Measurements from ENCODE around the gene KCNQ1. TPM values are rescaled to one million over a fixed set of nuclear protein-coding genes. Genes with fewer than 3 reads are reported as not detected.

Gene KCNQ1
- total RNA-seq, 1 donor from 2014 or later = 0.86 TPM

GRCh38 chr11:2550606-2550970 lies 105.8 kb downstream of the KCNQ1 start:
- H3K27me3 Mint-ChIP-seq (ENCODE audit: low read depth) = no peaks in the 10 kb centered on the region
- no peak for DNase-seq (ENCODE audit: low read depth, low spot score)
- H3K9me3 Mint-ChIP-seq = peaks cover 3% of the 10 kb centered on the region
- H3K27ac Mint-ChIP-seq (ENCODE audit: unreplicated experiment) = no peak overlapping the region
- peaks cover 12% of the 10 kb centered on the region for H3K4me1 Mint-ChIP-seq
- TF ChIP-seq, protein P1, sequence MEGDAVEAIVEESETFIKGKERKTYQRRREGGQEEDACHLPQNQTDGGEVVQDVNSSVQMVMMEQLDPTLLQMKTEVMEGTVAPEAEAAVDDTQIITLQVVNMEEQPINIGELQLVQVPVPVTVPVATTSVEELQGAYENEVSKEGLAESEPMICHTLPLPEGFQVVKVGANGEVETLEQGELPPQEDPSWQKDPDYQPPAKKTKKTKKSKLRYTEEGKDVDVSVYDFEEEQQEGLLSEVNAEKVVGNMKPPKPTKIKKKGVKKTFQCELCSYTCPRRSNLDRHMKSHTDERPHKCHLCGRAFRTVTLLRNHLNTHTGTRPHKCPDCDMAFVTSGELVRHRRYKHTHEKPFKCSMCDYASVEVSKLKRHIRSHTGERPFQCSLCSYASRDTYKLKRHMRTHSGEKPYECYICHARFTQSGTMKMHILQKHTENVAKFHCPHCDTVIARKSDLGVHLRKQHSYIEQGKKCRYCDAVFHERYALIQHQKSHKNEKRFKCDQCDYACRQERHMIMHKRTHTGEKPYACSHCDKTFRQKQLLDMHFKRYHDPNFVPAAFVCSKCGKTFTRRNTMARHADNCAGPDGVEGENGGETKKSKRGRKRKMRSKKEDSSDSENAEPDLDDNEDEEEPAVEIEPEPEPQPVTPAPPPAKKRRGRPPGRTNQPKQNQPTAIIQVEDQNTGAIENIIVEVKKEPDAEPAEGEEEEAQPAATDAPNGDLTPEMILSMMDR (conservative IDR thresholded peaks at IDR 0.05) = no peak
- peaks cover 2% of the 10 kb centered on the region for H3K36me3 Mint-ChIP-seq (ENCODE audit: low read depth)
- no peak overlapping the region for H3K4me3 Mint-ChIP-seq

GRCh38 chr11:2551131-2551530 lies 106.3 kb downstream of the KCNQ1 start:
- no peak for DNase-seq (ENCODE audit: low read depth, low spot score)
- no peak overlapping the region for H3K27ac Mint-ChIP-seq (ENCODE audit: unreplicated experiment)
- no peaks in the 10 kb centered on the region for H3K27me3 Mint-ChIP-seq (ENCODE audit: low read depth)
- no peak overlapping the region for H3K4me3 Mint-ChIP-seq
- peaks cover 3% of the 10 kb centered on the region for H3K9me3 Mint-ChIP-seq
- TF ChIP-seq, protein P1 (conservative IDR thresholded peaks at IDR 0.05) = no peak
- H3K36me3 Mint-ChIP-seq (ENCODE audit: low read depth) = peaks cover 2% of the 10 kb centered on the region
- peaks cover 12% of the 10 kb centered on the region for H3K4me1 Mint-ChIP-seq

DNA sequence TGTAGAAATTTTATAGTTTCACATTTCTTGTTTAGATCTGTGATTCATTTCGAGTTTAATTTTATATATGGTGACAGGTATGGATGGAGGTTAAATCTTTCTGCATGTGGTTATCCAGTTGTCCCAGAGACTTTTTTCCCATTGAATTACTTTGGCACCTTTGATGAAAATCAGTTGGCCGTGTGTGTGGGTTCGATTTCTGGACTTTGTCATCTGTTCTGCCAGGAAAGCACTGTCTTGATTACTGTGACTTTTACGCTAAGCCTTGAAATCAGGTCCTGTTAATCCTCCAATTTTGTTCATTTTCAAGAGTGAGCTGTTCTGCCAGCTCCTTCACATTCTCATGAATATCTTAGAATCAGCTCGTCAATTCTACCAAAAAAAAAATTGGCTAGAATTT lies 107.4 kb downstream of the KCNQ1 start:
- Mint-ChIP-seq H3K9me3 (peaks cover 3% of the 10 kb centered on the region), H3K36me3 (ENCODE audit: low read depth) (peaks cover 2% of the 10 kb centered on the region), H3K27ac (ENCODE audit: unreplicated experiment) (no peak overlapping the region), H3K4me1 (peaks cover 20% of the 10 kb centered on the region), H3K4me3 (no peak overlapping the region), H3K27me3 (ENCODE audit: low read depth) (no peaks in the 10 kb centered on the region)
- no peak for DNase-seq (ENCODE audit: low read depth, low spot score)
- TF ChIP-seq, protein P1 (conservative IDR thresholded peaks at IDR 0.05) = no peak

- peaks cover 20% of the 10 kb centered on the region for H3K4me1 Mint-ChIP-seq
- H3K36me3 Mint-ChIP-seq (ENCODE audit: low read depth) = peaks cover 2% of the 10 kb centered on the region
- H3K4me3 Mint-ChIP-seq = no peak overlapping the region
- no peak overlapping the region for H3K27ac Mint-ChIP-seq (ENCODE audit: unreplicated experiment)
- H3K9me3 Mint-ChIP-seq = peaks cover 3% of the 10 kb centered on the region
- no peaks in the 10 kb centered on the region for H3K27me3 Mint-ChIP-seq (ENCODE audit: low read depth)
- no peak for DNase-seq (ENCODE audit: low read depth, low spot score)
- TF ChIP-seq, protein P1 (conservative IDR thresholded peaks at IDR 0.05) = no peak
These were observed 108.4 kb downstream of the KCNQ1 start for GRCh38 chr11:2553198-2553597.

- Mint-ChIP-seq H3K27me3 (ENCODE audit: low read depth) (no peaks in the 10 kb centered on the region), H3K4me1 (peaks cover 20% of the 10 kb centered on the region), H3K27ac (ENCODE audit: unreplicated experiment) (no peak overlapping the region), H3K36me3 (ENCODE audit: low read depth) (peaks cover 2% of the 10 kb centered on the region), H3K4me3 (no peak overlapping the region), H3K9me3 (peaks cover 3% of the 10 kb centered on the region)
- DNase-seq (ENCODE audit: low read depth, low spot score) = no peak
- TF ChIP-seq, protein P1 (conservative IDR thresholded peaks at IDR 0.05) = no peak
These were observed 109.1 kb downstream of the KCNQ1 start for GRCh38 chr11:2553886-2554285.
